HEK293 (cell line): Measurements from ENCODE around the gene TMEM176A.

Experiments
- CTCF ChIA-PET: fragments of 350-600 bp; formaldehyde crosslinking; extraction: SDS; loops from one replicate; lab custom pipeline; 2021; ENCODE audit warnings: antibody characterized with exemption; lab: Yijun Ruan, JAX
- POLR2A ChIA-PET: fragments of 300-600 bp; formaldehyde crosslinking; extraction: SDS; loops from one replicate; lab custom pipeline; 2020; ENCODE audit warnings: antibody characterized with exemption, inconsistent platforms; lab: Yijun Ruan, JAX
- H3K27ac ChIP-seq: fragments of 200-500 bp; sonication (Bioruptor generic); 2 replicates; pipeline ENCODE4 v1.5.1; 2014; ENCODE audit warnings: low read depth, low read length, control low read depth, inconsistent platforms; ENCODE audit errors: extremely low read depth
- H3K36me3 ChIP-seq, 2 experiments: fragments of 200-500 bp in 1 of 2; sonication (Bioruptor generic) in 1 of 2; 1 replicate in 1 of 2; 2 replicates in 1 of 2; pipeline ENCODE4 v1.5.1; 2014 to 2017; ENCODE audit warnings: inconsistent platforms in 2 of 2, low read length in 2 of 2; ENCODE audit not compliant: control insufficient read depth in 2 of 2, insufficient read depth in 1 of 2
- H3K4me1 ChIP-seq: fragments of 200-500 bp; sonication (Bioruptor generic); 2 replicates; pipeline ENCODE4 v1.5.1; 2014; ENCODE audit warnings: mild to moderate bottlenecking, low read length, inconsistent platforms; ENCODE audit not compliant: control insufficient read depth, insufficient read depth
- H3K4me3 ChIP-seq: 2 replicates; pipeline ENCODE4 v1.5.1; 2011; ENCODE audit warnings: low read depth, mild to moderate bottlenecking, control low read depth, low read length, moderate library complexity
- H3K9me3 ChIP-seq: fragments of 200-500 bp; sonication (Bioruptor generic); 2 replicates; pipeline ENCODE4 v1.5.1; 2014; ENCODE audit warnings: low read depth, low read length, inconsistent platforms; ENCODE audit not compliant: control insufficient read depth, insufficient read depth
- OSR2 ChIP-seq: fragments of 450-650 bp; formaldehyde crosslinking; IDR thresholded peaks from 2 replicates; pipeline ENCODE4 v1.5.1; 2016; ENCODE audit warnings: missing biosample characterization, missing genetic modification characterization
- OVOL3 ChIP-seq: fragments of 450-650 bp; formaldehyde crosslinking; IDR thresholded peaks from 2 replicates; pipeline ENCODE4 v1.5.1; 2016; ENCODE audit warnings: missing biosample characterization, missing genetic modification characterization
- RBAK ChIP-seq: fragments of 450-650 bp; formaldehyde crosslinking; IDR thresholded peaks from 2 replicates; pipeline ENCODE4 v1.5.1; 2016; ENCODE audit warnings: missing biosample characterization, missing genetic modification characterization
- SP2 ChIP-seq: fragments of 450-650 bp; formaldehyde crosslinking; IDR thresholded peaks from 2 replicates; pipeline ENCODE4 v1.5.1; 2016; ENCODE audit warnings: missing biosample characterization, missing genetic modification characterization
- SP3 ChIP-seq: fragments of 450-650 bp; formaldehyde crosslinking; IDR thresholded peaks from 2 replicates; pipeline ENCODE4 v1.5.1; 2016; ENCODE audit warnings: missing biosample characterization, missing genetic modification characterization
- ZFP69B ChIP-seq: fragments of 450-650 bp; formaldehyde crosslinking; IDR thresholded peaks from 2 replicates; pipeline ENCODE4 v1.5.1; 2016; ENCODE audit warnings: missing biosample characterization, missing genetic modification characterization
- ZNF138 ChIP-seq: fragments of 450-650 bp; formaldehyde crosslinking; IDR thresholded peaks from 2 replicates; pipeline ENCODE4 v1.5.1; 2016; ENCODE audit warnings: missing biosample characterization, missing genetic modification characterization, borderline replicate concordance
- ZNF223 ChIP-seq: fragments of 450-650 bp; formaldehyde crosslinking; IDR thresholded peaks from 2 replicates; pipeline ENCODE4 v1.5.1; 2016; ENCODE audit warnings: missing biosample characterization, missing genetic modification characterization
- ZNF248 ChIP-seq: fragments of 450-650 bp; formaldehyde crosslinking; IDR thresholded peaks from 2 replicates; pipeline ENCODE4 v1.5.1; 2017; ENCODE audit warnings: missing biosample characterization, missing genetic modification characterization
- ZNF335 ChIP-seq: fragments of 450-650 bp; formaldehyde crosslinking; conservative IDR thresholded peaks from 2 replicates; pipeline ENCODE4 v1.5.1; 2016; ENCODE audit warnings: missing biosample characterization, missing genetic modification characterization
- ZNF341 ChIP-seq: fragments of 450-650 bp; formaldehyde crosslinking; IDR thresholded peaks from 2 replicates; pipeline ENCODE4; 2016; ENCODE audit warnings: low read depth, missing biosample characterization, missing genetic modification characterization
- ZNF600 ChIP-seq: fragments of 450-650 bp; formaldehyde crosslinking; IDR thresholded peaks from 2 replicates; pipeline ENCODE4 v1.5.1; 2016; ENCODE audit warnings: missing biosample characterization, missing genetic modification characterization
- ZNF629 ChIP-seq: fragments of 450-650 bp; formaldehyde crosslinking; IDR thresholded peaks from 2 replicates; pipeline ENCODE4 v1.5.1; 2017; ENCODE audit warnings: missing biosample characterization, missing genetic modification characterization
- ZNF791 ChIP-seq: fragments of 450-650 bp; formaldehyde crosslinking; IDR thresholded peaks from 2 replicates; pipeline ENCODE4 v1.5.1; 2016; ENCODE audit warnings: missing biosample characterization, missing genetic modification characterization
- ZNF843 ChIP-seq: fragments of 450-650 bp; formaldehyde crosslinking; IDR thresholded peaks from 2 replicates; pipeline ENCODE4 v1.5.1; 2016; ENCODE audit warnings: missing biosample characterization, missing genetic modification characterization
- TF ChIP-seq, protein P1 (sequence below): fragments of 450-650 bp; formaldehyde crosslinking; IDR thresholded peaks from 2 replicates; pipeline ENCODE4 v1.5.1; 2017; ENCODE audit warnings: missing biosample characterization, missing genetic modification characterization
- TF ChIP-seq, protein P2 (sequence below): fragments of 450-650 bp; formaldehyde crosslinking; IDR thresholded peaks from 2 replicates; pipeline ENCODE4 v1.5.1; 2016; ENCODE audit warnings: missing biosample characterization, missing genetic modification characterization
- TF ChIP-seq, protein P3 (sequence below): fragments of 450-650 bp; formaldehyde crosslinking; IDR thresholded peaks from 2 replicates; pipeline ENCODE4 v1.5.1; 2016; ENCODE audit warnings: missing biosample characterization, missing genetic modification characterization
- TF ChIP-seq, protein P4 (sequence below): fragments of 450-650 bp; formaldehyde crosslinking; conservative IDR thresholded peaks from 2 replicates; pipeline ENCODE4 v1.5.1; 2016; ENCODE audit warnings: low read depth, missing biosample characterization, missing genetic modification characterization
- TF ChIP-seq, protein P5 (sequence below): fragments of 450-650 bp; formaldehyde crosslinking; IDR thresholded peaks from 2 replicates; pipeline ENCODE4 v1.5.1; 2016; ENCODE audit warnings: missing biosample characterization, missing genetic modification characterization

The TMEM176A gene

DNA sequence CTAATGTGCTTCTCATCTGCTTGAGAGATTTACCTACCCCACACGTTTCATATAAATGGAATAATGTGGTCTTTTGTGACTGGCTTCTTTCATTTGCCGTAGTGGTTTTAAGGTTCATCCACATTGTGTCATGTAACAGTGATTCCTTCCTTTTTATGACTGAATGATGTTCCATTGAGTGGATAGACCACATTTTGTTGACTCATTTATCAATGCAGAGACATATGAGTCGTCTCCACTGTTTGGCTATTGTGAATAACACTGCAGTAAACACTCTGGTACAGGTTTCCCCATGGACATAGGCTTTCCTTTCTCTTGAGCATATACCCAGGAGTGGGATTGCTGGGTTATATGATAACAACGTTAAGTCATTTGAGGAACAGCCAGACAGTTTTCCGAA lies 49.7 kb downstream of the TMEM176A start:
- POLR2A ChIA-PET: no interaction called here
- H3K27ac ChIP-seq: no peak overlapping the region
- no peaks in the 10 kb centered on the region for H3K36me3 ChIP-seq
- CTCF ChIA-PET: interaction anchor here (1.0 kb wide), 1 partner anchor 26 kb away, joined by 9 read pairs; no protein-coding TSS in a partner anchor
- H3K9me3 ChIP-seq: no peaks in the 10 kb centered on the region
- no peak overlapping the region for H3K4me3 ChIP-seq
- TF ChIP-seq ZFP69B (tag by site-specific recombination): no peak
- no peak for TF ChIP-seq RBAK (tag by site-specific recombination)
- TF ChIP-seq ZNF335 (tag by site-specific recombination): no peak
- TF ChIP-seq, protein P1, sequence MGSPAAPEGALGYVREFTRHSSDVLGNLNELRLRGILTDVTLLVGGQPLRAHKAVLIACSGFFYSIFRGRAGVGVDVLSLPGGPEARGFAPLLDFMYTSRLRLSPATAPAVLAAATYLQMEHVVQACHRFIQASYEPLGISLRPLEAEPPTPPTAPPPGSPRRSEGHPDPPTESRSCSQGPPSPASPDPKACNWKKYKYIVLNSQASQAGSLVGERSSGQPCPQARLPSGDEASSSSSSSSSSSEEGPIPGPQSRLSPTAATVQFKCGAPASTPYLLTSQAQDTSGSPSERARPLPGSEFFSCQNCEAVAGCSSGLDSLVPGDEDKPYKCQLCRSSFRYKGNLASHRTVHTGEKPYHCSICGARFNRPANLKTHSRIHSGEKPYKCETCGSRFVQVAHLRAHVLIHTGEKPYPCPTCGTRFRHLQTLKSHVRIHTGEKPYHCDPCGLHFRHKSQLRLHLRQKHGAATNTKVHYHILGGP (tag by site-specific recombination): no peak
- TF ChIP-seq, protein P2, sequence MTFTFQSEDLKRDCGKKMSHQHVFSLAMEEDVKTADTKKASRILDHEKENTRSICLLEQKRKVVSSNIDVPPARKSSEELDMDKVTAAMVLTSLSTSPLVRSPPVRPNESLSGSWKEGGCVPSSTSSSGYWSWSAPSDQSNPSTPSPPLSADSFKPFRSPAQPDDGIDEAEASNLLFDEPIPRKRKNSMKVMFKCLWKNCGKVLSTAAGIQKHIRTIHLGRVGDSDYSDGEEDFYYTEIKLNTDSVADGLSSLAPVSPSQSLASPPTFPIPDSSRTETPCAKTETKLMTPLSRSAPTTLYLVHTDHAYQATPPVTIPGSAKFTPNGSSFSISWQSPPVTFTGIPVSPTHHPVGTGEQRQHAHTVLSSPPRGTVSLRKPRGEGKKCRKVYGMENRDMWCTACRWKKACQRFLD: no peak
- no peak for TF ChIP-seq ZNF843
- no peak for TF ChIP-seq SP2
- TF ChIP-seq OSR2: no peak
- H3K4me1 ChIP-seq: no peaks in the 10 kb centered on the region

DNA sequence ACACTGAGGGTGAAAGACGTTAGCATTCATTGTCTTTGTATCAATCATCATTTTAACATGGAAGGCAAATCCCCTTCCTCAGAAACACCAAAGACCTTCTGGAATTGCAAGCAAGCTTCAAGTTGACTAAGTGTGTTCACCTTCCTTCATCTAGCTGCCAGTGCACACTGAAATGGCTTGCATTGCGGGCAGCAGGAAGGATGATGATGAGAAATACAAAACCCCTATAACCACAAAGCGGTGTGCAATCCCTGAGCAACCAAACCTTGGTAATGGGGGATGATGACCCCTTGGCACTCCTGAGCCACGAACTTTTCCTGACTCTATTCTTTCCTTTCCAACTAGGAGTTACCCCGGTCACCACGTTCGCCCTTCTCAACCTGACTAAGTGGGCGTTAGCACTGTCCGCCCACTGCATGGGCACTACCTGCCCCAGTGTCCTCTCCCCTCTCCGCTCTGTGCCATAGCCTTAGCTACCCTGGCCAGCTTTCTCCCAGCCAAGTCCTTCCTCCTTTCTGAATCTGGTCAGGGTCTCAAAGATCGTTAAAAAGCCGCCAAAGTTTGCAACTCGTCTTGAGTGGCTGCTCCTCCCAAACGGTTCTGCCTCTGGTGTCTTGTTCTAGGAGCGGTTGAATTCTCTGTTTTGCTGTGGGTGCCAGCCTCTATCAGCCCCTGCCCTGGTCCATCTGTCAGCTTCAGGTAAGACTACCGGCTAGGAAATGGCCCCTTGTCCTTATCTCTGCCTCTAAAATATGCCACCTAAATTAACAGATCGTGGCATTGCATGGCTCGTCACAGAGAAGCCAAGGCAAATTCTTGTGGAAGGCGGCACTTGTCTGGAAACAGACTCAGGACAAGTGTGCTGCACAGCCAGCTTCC lies 51.2 kb downstream of the TMEM176A start:
- H3K36me3 ChIP-seq: no peaks in the 10 kb centered on the region
- ChIA-PET POLR2A (no interaction called here), CTCF (interaction anchor here (0.5 to 0.7 kb wide), 3 partner anchors 21 to 166 kb away, joined by 3 to 5 read pairs (median 4); no protein-coding TSS in a partner anchor)
- TF ChIP-seq, protein P3, sequence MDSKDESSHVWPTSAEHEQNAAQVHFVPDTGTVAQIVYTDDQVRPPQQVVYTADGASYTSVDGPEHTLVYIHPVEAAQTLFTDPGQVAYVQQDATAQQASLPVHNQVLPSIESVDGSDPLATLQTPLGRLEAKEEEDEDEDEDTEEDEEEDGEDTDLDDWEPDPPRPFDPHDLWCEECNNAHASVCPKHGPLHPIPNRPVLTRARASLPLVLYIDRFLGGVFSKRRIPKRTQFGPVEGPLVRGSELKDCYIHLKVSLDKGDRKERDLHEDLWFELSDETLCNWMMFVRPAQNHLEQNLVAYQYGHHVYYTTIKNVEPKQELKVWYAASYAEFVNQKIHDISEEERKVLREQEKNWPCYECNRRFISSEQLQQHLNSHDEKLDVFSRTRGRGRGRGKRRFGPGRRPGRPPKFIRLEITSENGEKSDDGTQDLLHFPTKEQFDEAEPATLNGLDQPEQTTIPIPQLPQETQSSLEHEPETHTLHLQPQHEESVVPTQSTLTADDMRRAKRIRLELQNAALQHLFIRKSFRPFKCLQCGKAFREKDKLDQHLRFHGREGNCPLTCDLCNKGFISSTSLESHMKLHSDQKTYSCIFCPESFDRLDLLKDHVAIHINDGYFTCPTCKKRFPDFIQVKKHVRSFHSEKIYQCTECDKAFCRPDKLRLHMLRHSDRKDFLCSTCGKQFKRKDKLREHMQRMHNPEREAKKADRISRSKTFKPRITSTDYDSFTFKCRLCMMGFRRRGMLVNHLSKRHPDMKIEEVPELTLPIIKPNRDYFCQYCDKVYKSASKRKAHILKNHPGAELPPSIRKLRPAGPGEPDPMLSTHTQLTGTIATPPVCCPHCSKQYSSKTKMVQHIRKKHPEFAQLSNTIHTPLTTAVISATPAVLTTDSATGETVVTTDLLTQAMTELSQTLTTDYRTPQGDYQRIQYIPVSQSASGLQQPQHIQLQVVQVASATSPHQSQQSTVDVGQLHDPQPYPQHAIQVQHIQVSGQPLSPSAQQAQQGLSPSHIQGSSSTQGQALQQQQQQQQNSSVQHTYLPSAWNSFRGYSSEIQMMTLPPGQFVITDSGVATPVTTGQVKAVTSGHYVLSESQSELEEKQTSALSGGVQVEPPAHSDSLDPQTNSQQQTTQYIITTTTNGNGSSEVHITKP: no peak
- TF ChIP-seq SP3 (tag by site-specific recombination) (no peak), ZNF248 (tag by site-specific recombination) (no peak), ZNF600 (tag by site-specific recombination) (no peak), ZNF223 (no peak), ZNF138 (tag by site-specific recombination) (no peak), OVOL3 (no peak)
- no peak overlapping the region for H3K27ac ChIP-seq
- no peaks in the 10 kb centered on the region for H3K9me3 ChIP-seq
- no peaks in the 10 kb centered on the region for H3K4me1 ChIP-seq
- H3K4me3 ChIP-seq: no peak overlapping the region

DNA sequence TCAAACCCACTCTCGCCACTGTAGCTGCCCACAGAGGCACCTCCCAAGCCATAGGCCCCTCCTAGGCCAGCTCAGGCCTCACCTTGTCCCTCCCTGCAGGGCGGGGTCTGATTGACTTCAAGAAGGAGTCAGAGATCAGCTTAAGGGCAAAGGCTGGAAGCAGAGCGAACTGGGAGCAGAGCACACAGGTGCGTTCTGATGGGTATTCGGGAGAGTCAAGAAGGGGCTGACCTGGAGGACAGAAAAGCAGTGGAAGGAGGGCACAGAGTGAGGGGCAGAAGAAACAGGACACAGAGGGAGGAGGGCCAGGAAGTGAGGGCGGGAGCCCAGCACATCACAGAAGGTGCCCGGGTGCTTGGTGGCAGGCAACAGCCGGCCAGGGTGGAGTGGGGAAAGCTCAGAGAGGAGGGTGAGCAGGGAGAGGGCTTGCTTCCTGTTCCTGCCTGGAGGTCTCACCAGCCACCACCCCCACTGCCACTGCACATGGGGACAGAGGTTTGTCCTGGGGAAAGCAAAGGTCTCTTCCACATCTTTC lies 51.9 kb downstream of the TMEM176A start, which contains the start of gene AOC1:
AOC1 (plus strand) TSS at position 147 of the 535 bp plus-strand sequence. CDS start 3,954 bp downstream, outside the sequence.
- POLR2A ChIA-PET: no interaction called here
- Histone ChIP-seq H3K9me3 (no peaks in the 10 kb centered on the region), H3K36me3 (no peaks in the 10 kb centered on the region), H3K4me1 (no peaks in the 10 kb centered on the region), H3K4me3 (no peak within 1 kb of the TSS), H3K27ac (no peak within 1 kb of the TSS)
- CTCF ChIA-PET: interaction anchor here (0.5 to 0.7 kb wide), 2 partner anchors 20 to 165 kb away, joined by 4 to 5 read pairs; no protein-coding TSS in a partner anchor
- TF ChIP-seq, protein P4, sequence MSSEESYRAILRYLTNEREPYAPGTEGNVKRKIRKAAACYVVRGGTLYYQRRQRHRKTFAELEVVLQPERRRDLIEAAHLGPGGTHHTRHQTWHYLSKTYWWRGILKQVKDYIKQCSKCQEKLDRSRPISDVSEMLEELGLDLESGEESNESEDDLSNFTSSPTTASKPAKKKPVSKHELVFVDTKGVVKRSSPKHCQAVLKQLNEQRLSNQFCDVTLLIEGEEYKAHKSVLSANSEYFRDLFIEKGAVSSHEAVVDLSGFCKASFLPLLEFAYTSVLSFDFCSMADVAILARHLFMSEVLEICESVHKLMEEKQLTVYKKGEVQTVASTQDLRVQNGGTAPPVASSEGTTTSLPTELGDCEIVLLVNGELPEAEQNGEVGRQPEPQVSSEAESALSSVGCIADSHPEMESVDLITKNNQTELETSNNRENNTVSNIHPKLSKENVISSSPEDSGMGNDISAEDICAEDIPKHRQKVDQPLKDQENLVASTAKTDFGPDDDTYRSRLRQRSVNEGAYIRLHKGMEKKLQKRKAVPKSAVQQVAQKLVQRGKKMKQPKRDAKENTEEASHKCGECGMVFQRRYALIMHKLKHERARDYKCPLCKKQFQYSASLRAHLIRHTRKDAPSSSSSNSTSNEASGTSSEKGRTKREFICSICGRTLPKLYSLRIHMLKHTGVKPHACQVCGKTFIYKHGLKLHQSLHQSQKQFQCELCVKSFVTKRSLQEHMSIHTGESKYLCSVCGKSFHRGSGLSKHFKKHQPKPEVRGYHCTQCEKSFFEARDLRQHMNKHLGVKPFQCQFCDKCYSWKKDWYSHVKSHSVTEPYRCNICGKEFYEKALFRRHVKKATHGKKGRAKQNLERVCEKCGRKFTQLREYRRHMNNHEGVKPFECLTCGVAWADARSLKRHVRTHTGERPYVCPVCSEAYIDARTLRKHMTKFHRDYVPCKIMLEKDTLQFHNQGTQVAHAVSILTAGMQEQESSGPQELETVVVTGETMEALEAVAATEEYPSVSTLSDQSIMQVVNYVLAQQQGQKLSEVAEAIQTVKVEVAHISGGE (tag by site-specific recombination): no peak
- TF ChIP-seq, protein P5, sequence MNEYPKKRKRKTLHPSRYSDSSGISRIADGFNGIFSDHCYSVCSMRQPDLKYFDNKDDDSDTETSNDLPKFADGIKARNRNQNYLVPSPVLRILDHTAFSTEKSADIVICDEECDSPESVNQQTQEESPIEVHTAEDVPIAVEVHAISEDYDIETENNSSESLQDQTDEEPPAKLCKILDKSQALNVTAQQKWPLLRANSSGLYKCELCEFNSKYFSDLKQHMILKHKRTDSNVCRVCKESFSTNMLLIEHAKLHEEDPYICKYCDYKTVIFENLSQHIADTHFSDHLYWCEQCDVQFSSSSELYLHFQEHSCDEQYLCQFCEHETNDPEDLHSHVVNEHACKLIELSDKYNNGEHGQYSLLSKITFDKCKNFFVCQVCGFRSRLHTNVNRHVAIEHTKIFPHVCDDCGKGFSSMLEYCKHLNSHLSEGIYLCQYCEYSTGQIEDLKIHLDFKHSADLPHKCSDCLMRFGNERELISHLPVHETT (tag by site-specific recombination): no peak
- TF ChIP-seq ZNF791 (tag by site-specific recombination) (no peak), ZNF629 (tag by site-specific recombination) (no peak), SP3 (tag by site-specific recombination) (no peak), ZNF341 (no peak)
